IMR-90 (cell line): Measurements from ENCODE around the gene CYTH2. TPM values are rescaled to one million over a fixed set of nuclear protein-coding genes. Genes with fewer than 3 reads are reported as not detected.

Experiments
- ATAC-seq: fragments of 200-7000 bp; cut with Tn5 transposase; 2 replicates; pipeline ENCODE4 v1.9.1; 2020; ENCODE audit warnings: low read depth, mild to moderate bottlenecking, moderate library complexity
- BruUV-seq: library from RNA; stranded (reverse); fragments of 400-500 nt; replicated peaks from 2 replicates; lab custom pipeline; 2021; lab: Mats Ljungman, UMichigan
- CTCF ChIA-PET: fragments of 300-600 bp; formaldehyde crosslinking; extraction: SDS; loops from one replicate; lab custom pipeline; 2021; ENCODE audit warnings: antibody characterized with exemption; lab: Yijun Ruan, JAX
- POLR2A ChIA-PET: fragments of 300-600 bp; sonication (Branson Sonifier 250); formaldehyde crosslinking; loops from one replicate; lab custom pipeline; 2022; ENCODE audit warnings: antibody characterized with exemption; ENCODE audit not compliant: unreplicated experiment; lab: Charles Lee
- DNase-seq: peaks from one replicate; pipeline ENCODE4 v3.0.0; 2013
- H2AFZ ChIP-seq: replicated peaks from 2 replicates; pipeline ENCODE3; 2013; ENCODE audit warnings: low read length, mild to moderate bottlenecking; ENCODE audit not compliant: poor library complexity
- H2AK5ac ChIP-seq: 2 replicates; pipeline ENCODE4 v1.6.1; 2013; ENCODE audit warnings: low read depth, low read length, inconsistent platforms
- H2AK9ac ChIP-seq: replicated peaks from 2 replicates; pipeline ENCODE3; 2013; ENCODE audit warnings: mild to moderate bottlenecking, low read depth, low read length, moderate library complexity; ENCODE audit not compliant: poor library complexity
- H2BK120ac ChIP-seq: 2 replicates; pipeline ENCODE4 v1.6.1; 2013; ENCODE audit warnings: low read depth, low read length, inconsistent platforms
- H2BK15ac ChIP-seq: 3 replicates; pipeline ENCODE4 v1.6.1; 2013; ENCODE audit warnings: low read depth, low read length, inconsistent platforms
- H2BK20ac ChIP-seq: 2 replicates; pipeline ENCODE4 v1.6.1; 2013; ENCODE audit warnings: low read depth, mild to moderate bottlenecking, inconsistent platforms, low read length, moderate library complexity
- H2BK5ac ChIP-seq: 2 replicates; pipeline ENCODE4 v1.6.1; 2013; ENCODE audit warnings: mild to moderate bottlenecking, low read depth, low read length, inconsistent platforms; ENCODE audit not compliant: poor library complexity, severe bottlenecking
- H3K14ac ChIP-seq: replicated peaks from 2 replicates; pipeline ENCODE4 v1.6.1; 2013; ENCODE audit warnings: low read depth, low read length, inconsistent platforms
- H3K18ac ChIP-seq: 2 replicates; pipeline ENCODE4 v1.6.1; 2013; ENCODE audit warnings: low read depth, low read length, control low read depth
- H3K23ac ChIP-seq: 2 replicates; pipeline ENCODE4 v1.6.1; 2013; ENCODE audit warnings: low read depth, low read length, inconsistent platforms
- H3K27ac ChIP-seq: 2 replicates; pipeline ENCODE4 v1.5.1; 2013; ENCODE audit warnings: mild to moderate bottlenecking, control low read depth, low read length; ENCODE audit not compliant: insufficient read depth
- H3K27me3 ChIP-seq: 2 replicates; pipeline ENCODE4 v1.6.1; 2013; ENCODE audit warnings: low read length; ENCODE audit not compliant: control insufficient read depth, insufficient read depth
- H3K36me3 ChIP-seq: 2 replicates; pipeline ENCODE4 v1.6.1; 2013; ENCODE audit warnings: low read length, mixed read lengths; ENCODE audit not compliant: control insufficient read depth, insufficient read depth
- H3K4ac ChIP-seq: 2 replicates; pipeline ENCODE4 v1.6.1; 2013; ENCODE audit warnings: low read depth, low read length, inconsistent platforms
- H3K4me1 ChIP-seq: 2 replicates; pipeline ENCODE4 v1.6.1; 2013; ENCODE audit warnings: low read length, mixed read lengths; ENCODE audit not compliant: control insufficient read depth, insufficient read depth
- H3K4me2 ChIP-seq: 2 replicates; pipeline ENCODE4 v1.6.1; 2013; ENCODE audit warnings: low read depth, mild to moderate bottlenecking, control low read depth, low read length, moderate library complexity
- H3K4me3 ChIP-seq: 2 replicates; pipeline ENCODE4 v1.5.1; 2013; ENCODE audit warnings: low read depth, mild to moderate bottlenecking, control low read depth, low read length, moderate library complexity; ENCODE audit not compliant: insufficient read depth
- H3K56ac ChIP-seq: 2 replicates; pipeline ENCODE4 v1.6.1; 2013; ENCODE audit warnings: low read length, inconsistent platforms; ENCODE audit not compliant: insufficient read depth; ENCODE audit errors: extremely low read depth
- H3K79me1 ChIP-seq, 2 experiments: 2 replicates each; pipeline ENCODE4 v1.6.1; 2013; ENCODE audit warnings: low read length in 2 of 2, inconsistent platforms in 1 of 2, low read depth in 1 of 2
- H3K9ac ChIP-seq: 2 replicates; pipeline ENCODE4 v1.6.1; 2013; ENCODE audit warnings: low read depth, low read length, control low read depth
- H3K9me1 ChIP-seq: 2 replicates; pipeline ENCODE4 v1.6.1; 2013; ENCODE audit warnings: low read length, inconsistent platforms; ENCODE audit not compliant: insufficient read depth
- H3K9me3 ChIP-seq: 2 replicates; pipeline ENCODE4 v1.6.1; 2013; ENCODE audit warnings: low read length; ENCODE audit not compliant: control insufficient read depth, insufficient read depth
- H4K20me1 ChIP-seq: 2 replicates; pipeline ENCODE4 v1.6.1; 2013; ENCODE audit warnings: low read length, inconsistent platforms; ENCODE audit not compliant: insufficient read depth
- H4K5ac ChIP-seq: 2 replicates; pipeline ENCODE4 v1.6.1; 2013; ENCODE audit warnings: mild to moderate bottlenecking, low read depth, low read length, control low read depth
- H4K8ac ChIP-seq, 2 experiments: 2 replicates each; pipeline ENCODE4 v1.6.1; 2013; ENCODE audit warnings: low read depth in 2 of 2, low read length in 2 of 2, control low read depth in 1 of 2, inconsistent platforms in 1 of 2
- H4K91ac ChIP-seq: 2 replicates; pipeline ENCODE4 v1.6.1; 2013; ENCODE audit warnings: low read depth, low read length, inconsistent platforms; ENCODE audit not compliant: insufficient read depth
- BHLHE40 ChIP-seq: fragments of 150-350 bp; IDR thresholded peaks from 2 replicates; pipeline ENCODE4 v1.6.1; 2016; ENCODE audit warnings: mild to moderate bottlenecking, low read depth, low read length
- CEBPB ChIP-seq: IDR thresholded peaks from 2 replicates; pipeline ENCODE4 v1.6.1; 2012; ENCODE audit warnings: low read depth, low read length, improper control_type of control experiment
- ELK1 ChIP-seq: fragments of 150-350 bp; IDR thresholded peaks from 2 replicates; pipeline ENCODE4 v1.6.1; 2016; ENCODE audit warnings: low read depth, mild to moderate bottlenecking, low read length, moderate library complexity, borderline replicate concordance
- MAFK ChIP-seq: IDR thresholded peaks from 2 replicates; pipeline ENCODE4 v1.6.1; 2012; ENCODE audit warnings: low read depth, low read length, improper control_type of control experiment
- MAZ ChIP-seq: IDR thresholded peaks from 2 replicates; pipeline ENCODE4 v1.6.1; 2012; ENCODE audit warnings: low read depth, mild to moderate bottlenecking, low read length, improper control_type of control experiment, moderate library complexity, borderline replicate concordance
- MXI1 ChIP-seq: IDR thresholded peaks from 2 replicates; pipeline ENCODE4 v1.6.1; 2012; ENCODE audit warnings: low read depth, mild to moderate bottlenecking, low read length, moderate library complexity, borderline replicate concordance
- NFE2L2 ChIP-seq: fragments of 150-350 bp; IDR thresholded peaks from 2 replicates; pipeline ENCODE4 v1.6.1; 2016; ENCODE audit warnings: low read depth, mild to moderate bottlenecking, low read length
- POLR2A ChIP-seq: IDR thresholded peaks from 2 replicates; pipeline ENCODE4 v1.6.1; 2012; ENCODE audit warnings: mild to moderate bottlenecking, low read depth, low read length
- RAD21 ChIP-seq: IDR thresholded peaks from 2 replicates; pipeline ENCODE4 v1.6.1; 2012; ENCODE audit warnings: low read length, improper control_type of control experiment
- RFX5 ChIP-seq: IDR thresholded peaks from 2 replicates; pipeline ENCODE4 v1.8.0; 2012; ENCODE audit warnings: low read depth, mild to moderate bottlenecking, low read length, moderate library complexity
- SMC3 ChIP-seq: fragments of 150-350 bp; IDR thresholded peaks from 2 replicates; pipeline ENCODE4 v1.6.1; 2016; ENCODE audit warnings: low read depth, mild to moderate bottlenecking, antibody characterized with exemption, low read length, moderate library complexity
- USF2 ChIP-seq: fragments of 150-350 bp; IDR thresholded peaks from 2 replicates; pipeline ENCODE4 v1.6.1; 2017; ENCODE audit warnings: mild to moderate bottlenecking, antibody characterized with exemption, low read length, low read depth
- WGBS, 2 experiments: methylation state at CpG; one replicate each; pipeline versions ENCODE4 v1.1.5 to v1.1.7; 2013; ENCODE audit warnings: missing lambda C conversion rate in 2 of 2; ENCODE audit not compliant: insufficient read length in 1 of 2; ENCODE audit errors: extremely low coverage in 2 of 2; 5-methylcytosine and 5-hydroxymethylcytosine counted together
- dilution Hi-C: fragments of 300-500 bp; cut with HindIII; formaldehyde crosslinking; loops from one replicate; pipeline ENCODE4 v1.14.3; 2018; ENCODE audit warnings: low sequenced_read_pairs; ENCODE audit not compliant: unreplicated experiment
- in situ Hi-C: fragments of 300-500 bp; cut with MboI; formaldehyde crosslinking; loops from 3 replicates; pipeline ENCODE4 v1.14.3; 2019; ENCODE audit warnings: low sequenced_read_pairs, inconsistent platforms, mixed read lengths
- intact Hi-C: fragments of 100-400 bp; cut with micrococcal nuclease; formaldehyde crosslinking; loops from 2 replicates; pipeline ENCODE4 v1.10.0; 2022
- polyA plus RNA-seq, 3 experiments: library from polyadenylated mRNA; depleted of rRNA; stranded (reverse); fragments of >200 nt; gene quantifications; 2 replicates each; pipeline ENCODE4 v1.2.3, GENCODE V29; 2012; ENCODE audit warnings: low replicate concordance in 1 of 3
- total RNA-seq: library from RNA; depleted of rRNA; stranded (reverse); fragments of >200 nt; gene quantifications from 2 replicates; pipeline ENCODE4 v1.2.3, GENCODE V29; 2012

Gene CYTH2
- total and polyA plus RNA-seq, 2 of the 4 experiments (the other 2 are of a cell fraction) = 35.8 to 62.0 TPM

GRCh38 chr19:48445606-48446481 lies 23.3 kb upstream of the CYTH2 start, which contains the start of gene GRWD1 (continued):
- TF ChIP-seq RAD21 (no peak; the same call in 1 of the 2 replicates), RFX5 (no peak)

- no CpG with 5 or more reads among the region's 7 CpGs for WGBS, 2 experiments
- peaks cover 4% of the 10 kb centered on the region for H3K9me1 ChIP-seq
- intact Hi-C loops (no loop called here), in situ Hi-C loops (no loop called here), dilution Hi-C loops (no loop called here)
- H3K18ac ChIP-seq = no peak overlapping the region
- no peak overlapping the region for H2AFZ ChIP-seq
- H2BK120ac ChIP-seq = no peak overlapping the region
- H3K4ac ChIP-seq = peak overlapping the region; percentile 58; the same call in 1 of the 2 replicates
- H4K5ac ChIP-seq = 0 out of 2 replicates have a peak overlapping the region, but pooled peaks have one; percentile 15
- no peak for DNase-seq
- H3K27me3 ChIP-seq = peaks cover 16% of the 10 kb centered on the region
- no peak overlapping the region for H2BK5ac ChIP-seq
- H3K27ac ChIP-seq = peak overlapping the region; percentile 77; the same call in 1 of the 2 replicates
- H3K4me1 ChIP-seq = peaks cover 8% of the 10 kb centered on the region
- H3K9ac ChIP-seq = peak overlapping the region; percentile 69
- CTCF ChIA-PET = interaction anchor here (0.6 kb wide), 1 partner anchor 58 kb away, joined by 5 read pairs; no protein-coding TSS in a partner anchor
- peaks cover 21% of the 10 kb centered on the region for H3K36me3 ChIP-seq
- H2AK5ac ChIP-seq = 0 out of 2 replicates have a peak overlapping the region, but pooled peaks have one; percentile 69
- no peak overlapping the region for H3K14ac ChIP-seq
- TSS peak; percentile 63 for BruUV-seq
- no peak overlapping the region for H2BK20ac ChIP-seq
- no peak overlapping the region for H3K56ac ChIP-seq
- H3K23ac ChIP-seq = 0 out of 2 replicates have a peak overlapping the region, but pooled peaks have one; percentile 14
- H2BK15ac ChIP-seq = no peak overlapping the region
- H4K20me1 ChIP-seq = no peaks in the 10 kb centered on the region
- H3K4me3 ChIP-seq = peak overlapping the region; percentile 53
- H3K4me2 ChIP-seq = peak overlapping the region; percentile 93
- no peak overlapping the region for H4K91ac ChIP-seq
- peak overlapping the region; percentile 12 to 94; a peak in 2 of 4 replicates for H4K8ac ChIP-seq
- H3K79me1 ChIP-seq = peaks cover 7 to 24% of the 10 kb centered on the region in 2 experiments
- ATAC-seq = no peak
- H3K9me3 ChIP-seq = no peaks in the 10 kb centered on the region
- POLR2A ChIA-PET = no interaction called here
- peak overlapping the region; percentile 95 for H2AK9ac ChIP-seq
- TF ChIP-seq USF2 (no peak), ELK1 (no peak), MAZ (no peak), RFX5 (no peak), SMC3 (no peak), RAD21 (no peak), NFE2L2 (no peak), MXI1 (no peak), MAFK (no peak), BHLHE40 (no peak), CEBPB (no peak), POLR2A (no peak)
Observed at GRCh38 chr19:48446579-48446978, 22.6 kb upstream of the CYTH2 start.
